Type B pancreatic cell (in vitro differentiated cells): ENCODE measurements around the gene EEFSEC. TPM values are rescaled to one million over a fixed set of nuclear protein-coding genes. Genes with fewer than 3 reads are reported as not detected.

Experiments
- DNase-seq: peaks from one replicate; pipeline ENCODE4 v3.0.0; 2021; ENCODE audit warnings: mixed read lengths; ENCODE audit not compliant: unreplicated experiment; ENCODE audit errors: extremely low spot score
- H3K27ac Mint-ChIP-seq: 2 replicates; pipeline ENCODE4 v1.8.0; 2021; ENCODE audit warnings: mild to moderate bottlenecking, mixed read lengths
- H3K27me3 Mint-ChIP-seq: 2 replicates; pipeline ENCODE4 v1.8.0; 2021; ENCODE audit warnings: mixed read lengths
- H3K36me3 Mint-ChIP-seq: 2 replicates; pipeline ENCODE4 v1.8.0; 2021; ENCODE audit warnings: mixed read lengths
- H3K4me1 Mint-ChIP-seq: one replicate; pipeline ENCODE4 v1.8.0; 2021; ENCODE audit warnings: mixed read lengths; ENCODE audit not compliant: unreplicated experiment
- H3K4me3 Mint-ChIP-seq: 2 replicates; pipeline ENCODE4 v1.8.0; 2021; ENCODE audit warnings: mild to moderate bottlenecking, mixed read lengths
- H3K9me3 Mint-ChIP-seq: 2 replicates; pipeline ENCODE4 v1.8.0; 2021; ENCODE audit warnings: mixed read lengths
- total RNA-seq: library from RNA; stranded (reverse); gene quantifications from 2 replicates; pipeline ENCODE4 v1.2.1, GENCODE V29; 2021; ENCODE audit warnings: low replicate concordance
- TF ChIP-seq, protein P1 (sequence below): fragments of 200-600 bp; sonication (generic); conservative IDR thresholded peaks from 2 replicates; pipeline ENCODE4 v1.5.0; 2021; ENCODE audit warnings: antibody characterized with exemption, mild to moderate bottlenecking

The EEFSEC gene
- total RNA-seq, 1 donor from 2014 or later, result 16.6 TPM

DNA sequence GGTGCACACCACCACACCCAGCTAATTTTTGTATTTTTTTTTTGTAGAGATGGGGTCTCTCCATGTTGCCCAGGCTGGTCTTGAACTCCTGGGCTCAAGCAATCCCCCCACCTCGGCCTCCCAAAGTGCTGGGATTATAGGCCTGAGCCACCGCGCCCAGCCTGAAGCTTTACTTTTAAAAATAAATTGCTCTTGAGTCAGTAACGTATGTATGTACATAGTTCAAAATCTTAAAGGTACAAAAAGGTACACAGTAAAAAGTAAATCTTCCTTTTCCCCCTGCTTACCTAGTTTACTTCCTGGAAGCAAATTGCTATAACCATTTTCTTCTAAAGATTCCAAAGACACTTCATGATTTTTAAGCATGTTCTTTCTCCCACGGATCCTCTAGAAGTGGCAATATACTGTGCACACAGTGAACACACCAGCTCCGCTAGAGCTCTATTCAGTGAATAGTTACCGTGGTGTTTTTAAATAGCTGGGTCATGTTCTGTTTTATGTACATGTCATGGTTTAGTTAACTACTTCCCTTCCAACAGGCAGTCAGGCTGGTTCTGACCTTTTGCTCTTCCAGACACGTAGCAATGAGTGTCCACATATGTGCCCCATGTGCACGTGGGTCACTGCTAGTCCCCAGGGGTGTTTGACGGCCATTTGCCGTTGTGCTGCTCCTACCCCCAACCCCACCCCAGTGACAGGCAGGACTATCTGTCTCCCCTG is 82.1 kb downstream of the EEFSEC start:
- Mint-ChIP-seq H3K36me3 (no peaks in the 10 kb centered on the region), H3K9me3 (no peaks in the 10 kb centered on the region), H3K4me3 (peak overlapping the region; percentile 70), H3K4me1 (peaks cover 60% of the 10 kb centered on the region), H3K27me3 (no peaks in the 10 kb centered on the region), H3K27ac (peak overlapping the region; percentile 55)
- TF ChIP-seq, protein P1, sequence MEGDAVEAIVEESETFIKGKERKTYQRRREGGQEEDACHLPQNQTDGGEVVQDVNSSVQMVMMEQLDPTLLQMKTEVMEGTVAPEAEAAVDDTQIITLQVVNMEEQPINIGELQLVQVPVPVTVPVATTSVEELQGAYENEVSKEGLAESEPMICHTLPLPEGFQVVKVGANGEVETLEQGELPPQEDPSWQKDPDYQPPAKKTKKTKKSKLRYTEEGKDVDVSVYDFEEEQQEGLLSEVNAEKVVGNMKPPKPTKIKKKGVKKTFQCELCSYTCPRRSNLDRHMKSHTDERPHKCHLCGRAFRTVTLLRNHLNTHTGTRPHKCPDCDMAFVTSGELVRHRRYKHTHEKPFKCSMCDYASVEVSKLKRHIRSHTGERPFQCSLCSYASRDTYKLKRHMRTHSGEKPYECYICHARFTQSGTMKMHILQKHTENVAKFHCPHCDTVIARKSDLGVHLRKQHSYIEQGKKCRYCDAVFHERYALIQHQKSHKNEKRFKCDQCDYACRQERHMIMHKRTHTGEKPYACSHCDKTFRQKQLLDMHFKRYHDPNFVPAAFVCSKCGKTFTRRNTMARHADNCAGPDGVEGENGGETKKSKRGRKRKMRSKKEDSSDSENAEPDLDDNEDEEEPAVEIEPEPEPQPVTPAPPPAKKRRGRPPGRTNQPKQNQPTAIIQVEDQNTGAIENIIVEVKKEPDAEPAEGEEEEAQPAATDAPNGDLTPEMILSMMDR, result no peak
- DNase-seq, result no peak

DNA sequence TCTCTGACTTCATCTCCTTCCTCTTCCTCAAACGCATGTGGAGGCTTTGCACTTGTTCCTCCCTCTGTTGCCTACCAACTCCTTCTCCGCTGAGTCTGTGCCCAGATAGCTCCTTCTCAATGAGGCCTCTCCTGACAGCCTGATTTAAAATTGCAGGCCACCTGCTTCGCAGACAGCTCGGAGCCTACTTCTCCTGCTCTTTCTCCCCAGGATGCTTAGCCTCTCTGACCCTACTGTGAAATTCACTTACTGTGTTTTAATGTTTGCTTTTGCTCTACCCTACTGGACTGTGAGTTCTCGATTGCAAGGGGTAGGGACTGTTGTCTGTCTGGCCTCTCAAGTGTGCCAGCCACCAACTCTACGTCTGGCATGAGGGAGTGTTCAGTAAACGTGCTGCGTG is 83.4 kb downstream of the EEFSEC start:
- Mint-ChIP-seq H3K27ac (peak overlapping the region; percentile 1), H3K27me3 (no peaks in the 10 kb centered on the region), H3K4me1 (peaks cover 52% of the 10 kb centered on the region), H3K36me3 (no peaks in the 10 kb centered on the region), H3K4me3 (peak overlapping the region; percentile 22), H3K9me3 (no peaks in the 10 kb centered on the region)
- no peak for DNase-seq
- TF ChIP-seq, protein P1, result no peak

DNA sequence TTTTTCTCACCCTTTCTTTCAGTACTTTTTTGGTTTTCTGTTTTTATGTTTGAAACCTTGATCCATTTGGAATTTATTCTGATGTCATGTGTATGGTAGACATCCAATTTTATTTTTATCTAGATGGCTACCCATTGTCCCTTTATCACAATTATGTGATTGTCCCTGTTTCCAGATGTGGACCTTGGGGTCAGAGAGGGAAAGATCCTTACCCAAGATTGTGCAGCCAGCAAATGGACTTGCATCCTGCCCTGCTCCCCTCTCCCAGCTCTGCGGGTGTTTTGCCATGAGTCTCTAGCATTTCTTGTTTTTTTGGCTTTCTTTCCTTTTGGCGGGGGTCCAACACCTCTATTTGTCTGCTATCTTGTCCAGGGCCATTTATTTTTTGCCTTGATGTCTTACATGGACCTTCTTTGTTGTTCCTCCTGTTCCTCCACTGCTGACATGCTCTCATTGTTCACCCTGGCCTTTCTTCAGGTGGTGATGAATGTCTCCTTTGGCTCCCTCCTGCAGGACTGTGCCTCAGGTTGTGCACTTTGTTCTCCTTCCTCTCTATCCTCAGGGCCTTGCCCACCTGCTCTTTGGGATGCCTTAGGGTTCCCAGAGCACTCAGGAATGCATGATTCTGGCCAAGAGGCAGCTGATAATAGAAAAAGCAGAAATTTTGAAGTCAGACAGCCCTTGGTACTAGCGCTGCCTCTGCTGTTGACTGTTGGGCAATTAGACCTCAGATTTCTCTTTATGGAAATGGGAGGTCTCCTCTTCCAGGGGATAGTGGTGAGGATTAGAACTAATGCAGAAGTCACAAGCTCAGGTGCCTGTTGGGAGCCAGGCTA is 84.3 kb downstream of the EEFSEC start:
- no peaks in the 10 kb centered on the region for H3K9me3 Mint-ChIP-seq
- H3K27me3 Mint-ChIP-seq, result no peaks in the 10 kb centered on the region
- peaks cover 43% of the 10 kb centered on the region for H3K4me1 Mint-ChIP-seq
- peak overlapping the region; percentile 58 for H3K4me3 Mint-ChIP-seq
- H3K36me3 Mint-ChIP-seq, result no peaks in the 10 kb centered on the region
- peak overlapping the region; percentile 3 for H3K27ac Mint-ChIP-seq
- TF ChIP-seq, protein P1, result no peak
- no peak for DNase-seq

- Mint-ChIP-seq H3K36me3 (peaks cover 1% of the 10 kb centered on the region), H3K4me3 (no peak overlapping the region), H3K9me3 (no peaks in the 10 kb centered on the region), H3K4me1 (peaks cover 44% of the 10 kb centered on the region), H3K27ac (peak overlapping the region; percentile 3), H3K27me3 (no peaks in the 10 kb centered on the region)
- no peak for DNase-seq
- TF ChIP-seq, protein P1, result no peak
Observed at GRCh38 chr3:128238184-128238489, 84.9 kb downstream of the EEFSEC start.

GRCh38 chr3:128239304-128239703 is 86.0 kb downstream of the EEFSEC start:
- H3K36me3 Mint-ChIP-seq, result peaks cover 5% of the 10 kb centered on the region
- H3K27me3 Mint-ChIP-seq, result no peaks in the 10 kb centered on the region
- TF ChIP-seq, protein P1, result no peak
- no peak overlapping the region for H3K27ac Mint-ChIP-seq
- DNase-seq, result no peak
- H3K4me1 Mint-ChIP-seq, result peaks cover 48% of the 10 kb centered on the region
- H3K4me3 Mint-ChIP-seq, result no peak overlapping the region
- H3K9me3 Mint-ChIP-seq, result no peaks in the 10 kb centered on the region
